Colonic mucosa (tissue), 4 donors: ENCODE results near the gene CCDC50. TPM values are rescaled to one million over a fixed set of nuclear protein-coding genes. Genes with fewer than 3 reads are reported as not detected.

Experiments used
- DNase-seq: peaks from one replicate; pipeline ENCODE4 v3.0.0-alpha.2; 2020
- H3K27ac ChIP-seq: fragments of 200-600 bp; one replicate; pipeline ENCODE4 v1.8.0; 2021
- H3K27me3 ChIP-seq: fragments of 200-600 bp; one replicate; pipeline ENCODE4 v1.8.0; 2021
- H3K36me3 ChIP-seq: fragments of 200-600 bp; one replicate; pipeline ENCODE4 v1.8.0; 2021
- H3K4me1 ChIP-seq: fragments of 200-600 bp; one replicate; pipeline ENCODE4 v1.8.0; 2021; ENCODE audit warnings: mild to moderate bottlenecking
- H3K4me3 ChIP-seq: fragments of 200-600 bp; one replicate; pipeline ENCODE4 v1.8.0; 2021
- H3K9ac ChIP-seq, 2 donors: one replicate each; pipeline ENCODE4 v1.7.0; 2013; ENCODE audit warnings: control low read depth in 2 of 2, low read depth in 2 of 2, low read length in 2 of 2
- H3K9me3 ChIP-seq: fragments of 200-600 bp; one replicate; pipeline ENCODE4 v1.8.0; 2021
- intact Hi-C: fragments of 100-400 bp; cut with DNase I; formaldehyde crosslinking; loops from one replicate; pipeline ENCODE4 v1.14.1; 2022
- total RNA-seq, 2 donors: library from RNA; stranded (reverse); fragmentation: NEBNext Ultra II Directional in 1 of 2; extraction: Animal tissue kit (Norgen Biotek cat#: 25700) in 1 of 2; gene quantifications; one replicate each; pipeline ENCODE4 v1.2.1, GENCODE V29; 2021
- TF ChIP-seq, protein P1 (sequence below): fragments of 200-600 bp; IDR thresholded peaks from one replicate; pipeline ENCODE4 v1.8.0; 2022; ENCODE audit warnings: antibody characterized with exemption, mild to moderate bottlenecking
- donor health status: healthy.
- donor health status: DM: no; HTN: no; CAD: no.
- donor health status: DM: no; HTN: no; CAD: no.

Gene CCDC50
- total RNA-seq, 2 donors from 2014 or later: 33.4 to 53.3 TPM

DNA sequence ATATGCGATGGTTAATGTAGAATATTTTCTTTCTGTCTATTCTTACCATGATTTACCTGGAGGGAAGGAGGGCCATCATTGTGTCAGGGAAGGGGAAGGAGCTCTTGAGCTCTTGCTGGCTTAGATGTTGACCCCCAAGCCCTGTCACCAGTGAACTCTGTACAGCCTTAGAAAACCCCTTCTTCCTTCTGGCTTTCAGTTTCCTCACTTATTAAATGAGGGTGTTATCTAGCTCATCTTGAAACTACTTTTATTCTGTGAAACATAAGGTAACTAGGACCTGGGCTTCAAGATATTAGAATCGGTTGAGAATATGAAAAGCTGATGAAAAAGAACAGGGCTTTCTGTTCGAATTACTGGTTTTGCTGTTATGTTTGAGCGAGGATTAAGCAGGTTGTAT lies 26.2 kb downstream of the CCDC50 start:
- Histone ChIP-seq H3K4me1 (no peaks in the 10 kb centered on the region), H3K27ac (no peak overlapping the region), H3K27me3 (no peaks in the 10 kb centered on the region), H3K9me3 (no peaks in the 10 kb centered on the region), H3K36me3 (no peaks in the 10 kb centered on the region), H3K9ac (no peak overlapping the region), H3K4me3 (no peak overlapping the region)
- no peak for DNase-seq
- TF ChIP-seq, protein P1, sequence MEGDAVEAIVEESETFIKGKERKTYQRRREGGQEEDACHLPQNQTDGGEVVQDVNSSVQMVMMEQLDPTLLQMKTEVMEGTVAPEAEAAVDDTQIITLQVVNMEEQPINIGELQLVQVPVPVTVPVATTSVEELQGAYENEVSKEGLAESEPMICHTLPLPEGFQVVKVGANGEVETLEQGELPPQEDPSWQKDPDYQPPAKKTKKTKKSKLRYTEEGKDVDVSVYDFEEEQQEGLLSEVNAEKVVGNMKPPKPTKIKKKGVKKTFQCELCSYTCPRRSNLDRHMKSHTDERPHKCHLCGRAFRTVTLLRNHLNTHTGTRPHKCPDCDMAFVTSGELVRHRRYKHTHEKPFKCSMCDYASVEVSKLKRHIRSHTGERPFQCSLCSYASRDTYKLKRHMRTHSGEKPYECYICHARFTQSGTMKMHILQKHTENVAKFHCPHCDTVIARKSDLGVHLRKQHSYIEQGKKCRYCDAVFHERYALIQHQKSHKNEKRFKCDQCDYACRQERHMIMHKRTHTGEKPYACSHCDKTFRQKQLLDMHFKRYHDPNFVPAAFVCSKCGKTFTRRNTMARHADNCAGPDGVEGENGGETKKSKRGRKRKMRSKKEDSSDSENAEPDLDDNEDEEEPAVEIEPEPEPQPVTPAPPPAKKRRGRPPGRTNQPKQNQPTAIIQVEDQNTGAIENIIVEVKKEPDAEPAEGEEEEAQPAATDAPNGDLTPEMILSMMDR: no peak
- intact Hi-C loops: no loop called here

DNA sequence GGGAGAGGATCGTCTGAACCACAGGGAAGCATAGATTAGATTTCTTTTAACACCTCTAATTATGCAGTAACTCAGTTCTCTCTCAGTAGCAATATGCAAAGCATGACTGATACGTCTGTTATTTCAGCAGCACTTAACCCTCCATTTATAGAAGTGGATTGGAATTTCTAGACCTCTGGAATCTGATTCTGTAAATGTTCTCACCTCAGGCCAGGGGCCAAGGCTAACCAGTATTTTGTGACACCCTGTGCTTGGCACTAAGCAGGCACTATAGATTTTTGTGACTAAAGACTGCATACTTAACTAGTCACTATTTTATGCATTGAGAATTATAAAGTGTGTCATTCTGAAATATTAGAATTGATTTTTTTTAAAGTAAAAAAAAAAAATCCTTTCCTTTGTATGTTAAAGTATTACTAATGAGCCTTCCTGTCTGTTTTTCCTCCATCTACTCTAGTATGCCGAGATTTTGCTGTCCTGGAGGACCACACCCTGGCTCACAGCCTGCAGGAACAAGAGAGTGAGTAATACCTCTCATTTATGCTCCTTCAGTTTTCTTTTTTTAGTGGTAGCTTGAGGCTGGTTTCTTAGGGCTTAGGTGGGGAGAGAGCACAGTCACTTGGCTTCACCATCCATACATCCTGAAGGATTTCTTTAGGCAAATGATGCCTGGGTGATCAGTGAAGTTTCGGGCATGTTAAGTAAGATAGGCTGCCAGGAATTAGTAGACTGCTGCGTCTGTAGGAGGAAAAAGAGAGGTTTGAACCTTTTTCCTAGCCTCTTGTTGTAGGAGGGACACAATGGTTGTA lies 27.6 kb downstream of the CCDC50 start:
- Histone ChIP-seq H3K9me3 (no peaks in the 10 kb centered on the region), H3K27ac (no peak overlapping the region), H3K9ac (no peak overlapping the region), H3K4me1 (no peaks in the 10 kb centered on the region), H3K27me3 (no peaks in the 10 kb centered on the region), H3K4me3 (no peak overlapping the region), H3K36me3 (no peaks in the 10 kb centered on the region)
- TF ChIP-seq, protein P1: no peak
- intact Hi-C loops: no loop called here
- DNase-seq: no peak

DNA sequence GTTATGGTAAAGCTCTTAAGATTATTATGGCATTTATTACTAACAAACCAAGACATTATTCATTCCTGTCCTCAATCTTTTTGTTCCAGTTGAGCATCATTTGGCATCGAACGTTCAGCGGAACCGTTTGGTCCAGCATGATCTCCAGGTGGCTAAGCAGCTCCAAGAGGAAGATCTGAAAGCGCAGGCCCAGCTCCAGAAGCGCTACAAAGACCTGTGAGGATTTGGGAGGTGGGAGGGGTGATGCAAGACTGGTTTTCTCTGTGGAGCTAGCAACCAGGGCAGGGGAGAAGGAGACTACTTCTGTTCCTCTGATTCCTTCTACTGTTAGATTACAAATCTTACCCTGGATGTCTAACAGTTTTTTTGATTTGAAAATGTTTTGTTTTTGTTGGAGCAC lies 28.7 kb downstream of the CCDC50 start:
- Histone ChIP-seq H3K4me3 (no peak overlapping the region), H3K9me3 (no peaks in the 10 kb centered on the region), H3K27me3 (no peaks in the 10 kb centered on the region), H3K9ac (no peak overlapping the region), H3K27ac (no peak overlapping the region), H3K36me3 (no peaks in the 10 kb centered on the region), H3K4me1 (no peaks in the 10 kb centered on the region)
- DNase-seq: no peak
- intact Hi-C loops: no loop called here
- TF ChIP-seq, protein P1: no peak

DNA sequence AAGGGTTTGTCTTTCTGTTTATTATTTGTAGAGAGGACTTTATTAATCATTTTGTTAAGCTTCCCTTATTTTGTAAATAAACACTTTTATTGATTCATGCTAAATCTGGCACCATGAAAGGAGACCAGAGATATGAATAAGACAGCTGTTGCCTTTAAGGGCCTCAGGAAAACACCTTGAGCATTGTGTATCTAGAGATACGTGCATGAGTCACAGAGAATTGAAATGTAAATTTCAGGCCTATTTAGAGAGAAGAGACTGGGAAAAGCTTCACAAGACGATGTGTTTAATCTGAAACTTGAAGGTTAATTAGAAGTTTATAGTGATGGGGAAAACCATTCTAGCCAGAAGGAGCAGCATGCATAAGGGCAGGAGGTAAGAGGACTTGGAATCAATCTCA lies 29.7 kb downstream of the CCDC50 start:
- intact Hi-C loops: no loop called here

DNA sequence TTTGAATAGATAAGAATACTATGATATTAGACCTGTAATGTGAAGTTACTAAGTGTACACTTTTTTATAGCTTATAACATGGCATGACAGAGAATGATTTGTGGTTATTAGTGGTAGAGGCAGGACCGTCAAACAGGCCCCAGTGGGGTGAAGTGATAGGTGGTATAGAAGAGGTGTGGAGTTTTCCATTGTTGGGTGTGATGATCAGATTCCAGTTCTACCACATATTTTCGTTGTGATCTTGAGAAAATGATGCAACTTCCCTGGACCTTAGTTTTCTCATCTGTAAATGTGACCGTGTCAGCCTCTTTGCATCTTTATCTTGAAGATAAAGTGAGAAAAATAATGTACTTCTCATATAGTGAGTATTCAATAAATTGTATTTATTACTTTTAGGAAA lies 31.4 kb downstream of the CCDC50 start:
- H3K4me3 ChIP-seq: no peak overlapping the region
- no peak overlapping the region for H3K27ac ChIP-seq
- no peaks in the 10 kb centered on the region for H3K4me1 ChIP-seq
- DNase-seq: no peak
- H3K9me3 ChIP-seq: no peaks in the 10 kb centered on the region
- no peak overlapping the region for H3K9ac ChIP-seq
- no peaks in the 10 kb centered on the region for H3K36me3 ChIP-seq
- H3K27me3 ChIP-seq: no peaks in the 10 kb centered on the region
- TF ChIP-seq, protein P1: no peak
- intact Hi-C loops: no loop called here

More for the DNA sequence above, 29.7 kb downstream of the CCDC50 start:
- H3K9me3 ChIP-seq: no peaks in the 10 kb centered on the region
- no peak for DNase-seq
- no peaks in the 10 kb centered on the region for H3K4me1 ChIP-seq
- H3K9ac ChIP-seq: no peak overlapping the region
- TF ChIP-seq, protein P1: no peak
- H3K36me3 ChIP-seq: no peaks in the 10 kb centered on the region
- H3K27ac ChIP-seq: no peak overlapping the region
- no peaks in the 10 kb centered on the region for H3K27me3 ChIP-seq
- H3K4me3 ChIP-seq: no peak overlapping the region
